Psoas muscle (tissue), 8 donors: ENCODE measurements around the gene SH3BP2. TPM values are rescaled to one million over a fixed set of nuclear protein-coding genes. Genes with fewer than 3 reads are reported as not detected.

Source experiments
- ATAC-seq, 4 donors: fragments of 200-7000 bp; cut with Tn5 transposase; one replicate each; pipeline ENCODE4 v1.9.1; 2020; ENCODE audit warnings: moderate library complexity in 3 of 4, mild to moderate bottlenecking in 2 of 4
- DNase-seq, 2 donors: peaks; one replicate each; pipeline ENCODE4 v3.0.0-alpha.2; 2020
- H3K27ac ChIP-seq: fragments of 200-600 bp; one replicate; pipeline ENCODE4 v1.8.0; 2022
- H3K27me3 ChIP-seq, 3 donors: fragments of 200-600 bp in 1 of 3; one replicate each; pipeline versions ENCODE4 v1.6.1 to v1.8.0; 2013 to 2022; ENCODE audit warnings: low read length in 2 of 3, mild to moderate bottlenecking in 2 of 3, moderate library complexity in 1 of 3; ENCODE audit not compliant: insufficient read depth in 3 of 3
- H3K36me3 ChIP-seq, 2 donors: fragments of 200-600 bp in 1 of 2; one replicate each; pipeline versions ENCODE4 v1.6.1 to v1.8.0; 2013 to 2022; ENCODE audit warnings: low read depth in 1 of 2, mild to moderate bottlenecking in 1 of 2, moderate library complexity in 1 of 2; ENCODE audit not compliant: insufficient read depth in 1 of 2
- H3K4me1 ChIP-seq: fragments of 200-600 bp; one replicate; pipeline ENCODE4 v1.8.0; 2022
- H3K4me3 ChIP-seq: fragments of 200-600 bp; one replicate; pipeline ENCODE4 v1.8.0; 2022; ENCODE audit warnings: mild to moderate bottlenecking
- H3K9me3 ChIP-seq: fragments of 200-600 bp; one replicate; pipeline ENCODE4 v1.8.0; 2022
- WGBS, 3 donors: extraction: QIAGEN DNeasy Blood & Tissue Kit; methylation state at CpG; one replicate each; pipeline versions ENCODE4 v1.1.6 to v1.1.7; 2013; 5-methylcytosine and 5-hydroxymethylcytosine counted together
- intact Hi-C, 2 donors: fragments of 100-400 bp; cut with DNase I; formaldehyde crosslinking; loops; one replicate each; pipeline versions ENCODE4 v1.11.0 to v1.14.2; 2022
- polyA plus RNA-seq, 3 donors: library from polyadenylated mRNA; stranded (reverse); fragments of 200-250 nt; gene quantifications; one replicate each; pipeline ENCODE4 v1.2.3, GENCODE V29; 2013
- total RNA-seq, 4 donors: library from RNA; stranded (reverse); fragmentation: NEBNext Ultra II Directional in 2 of 4; extraction: Animal tissue kit (Norgen Biotek cat#: 25700) in 2 of 4; gene quantifications; one replicate each; pipeline versions ENCODE4 v1.2.1 to v1.2.4, GENCODE V29; 2021 to 2023
- TF ChIP-seq, protein P1 (sequence below): fragments of 200-600 bp; IDR thresholded peaks from one replicate; pipeline ENCODE4 v1.8.0; 2022; ENCODE audit warnings: antibody characterized with exemption
- donor health status: healthy with polysubstance abuse.
- donor health status: DM: no; HTN: no; CAD: no; lungs with moderate emphysema.
- donor health status: Bipolar disorder and iron deficiency.
- donor health status: healthy.
- donor health status: DM: yes; HTN: yes; CAD: no.
- donor health status: DM: no; HTN: no; CAD: no.
- donor health status: DM: no; HTN: no; CAD: no.
- donor health status: DM: yes; HTN: yes; CAD: no.

The SH3BP2 gene
- total and polyA plus RNA-seq, 7 donors: 7.1 to 18.1 (median 13.1) TPM

DNA sequence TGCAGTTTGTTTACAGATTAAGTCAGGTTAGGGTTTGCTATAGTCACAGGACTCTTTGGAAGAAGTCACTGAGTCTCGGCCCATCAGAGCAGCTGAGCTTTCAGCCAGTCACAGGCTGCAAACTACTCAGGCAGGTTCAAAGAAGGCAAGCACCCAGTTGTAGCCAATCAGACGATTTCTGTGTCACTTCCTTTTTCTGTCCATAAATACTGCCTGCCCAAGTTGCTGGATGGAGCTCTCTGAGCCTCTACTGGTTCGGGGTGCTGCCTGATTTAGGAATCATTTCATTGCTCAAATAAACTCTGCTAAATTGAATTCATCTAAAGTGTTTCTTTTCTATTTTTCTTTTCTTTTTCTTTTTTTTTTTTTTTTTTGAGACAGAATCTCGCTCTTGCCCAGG is 7.3 kb upstream of the SH3BP2 start:
- H3K36me3 ChIP-seq: no peaks in the 10 kb centered on the region
- H3K9me3 ChIP-seq: no peaks in the 10 kb centered on the region
- WGBS, 3 donors: 37 to 49% (median 48%) methylated on average over 4 of the region's 4 CpGs
- H3K27ac ChIP-seq: no peak overlapping the region
- TF ChIP-seq, protein P1, sequence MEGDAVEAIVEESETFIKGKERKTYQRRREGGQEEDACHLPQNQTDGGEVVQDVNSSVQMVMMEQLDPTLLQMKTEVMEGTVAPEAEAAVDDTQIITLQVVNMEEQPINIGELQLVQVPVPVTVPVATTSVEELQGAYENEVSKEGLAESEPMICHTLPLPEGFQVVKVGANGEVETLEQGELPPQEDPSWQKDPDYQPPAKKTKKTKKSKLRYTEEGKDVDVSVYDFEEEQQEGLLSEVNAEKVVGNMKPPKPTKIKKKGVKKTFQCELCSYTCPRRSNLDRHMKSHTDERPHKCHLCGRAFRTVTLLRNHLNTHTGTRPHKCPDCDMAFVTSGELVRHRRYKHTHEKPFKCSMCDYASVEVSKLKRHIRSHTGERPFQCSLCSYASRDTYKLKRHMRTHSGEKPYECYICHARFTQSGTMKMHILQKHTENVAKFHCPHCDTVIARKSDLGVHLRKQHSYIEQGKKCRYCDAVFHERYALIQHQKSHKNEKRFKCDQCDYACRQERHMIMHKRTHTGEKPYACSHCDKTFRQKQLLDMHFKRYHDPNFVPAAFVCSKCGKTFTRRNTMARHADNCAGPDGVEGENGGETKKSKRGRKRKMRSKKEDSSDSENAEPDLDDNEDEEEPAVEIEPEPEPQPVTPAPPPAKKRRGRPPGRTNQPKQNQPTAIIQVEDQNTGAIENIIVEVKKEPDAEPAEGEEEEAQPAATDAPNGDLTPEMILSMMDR: no peak
- no peaks in the 10 kb centered on the region for H3K27me3 ChIP-seq
- DNase-seq (no peak), ATAC-seq (peak in 2 of 4 donors; percentile 18 to 39)
- H3K4me3 ChIP-seq: no peak overlapping the region
- H3K4me1 ChIP-seq: peaks cover 19% of the 10 kb centered on the region
- intact Hi-C loops: no loop called here

DNA sequence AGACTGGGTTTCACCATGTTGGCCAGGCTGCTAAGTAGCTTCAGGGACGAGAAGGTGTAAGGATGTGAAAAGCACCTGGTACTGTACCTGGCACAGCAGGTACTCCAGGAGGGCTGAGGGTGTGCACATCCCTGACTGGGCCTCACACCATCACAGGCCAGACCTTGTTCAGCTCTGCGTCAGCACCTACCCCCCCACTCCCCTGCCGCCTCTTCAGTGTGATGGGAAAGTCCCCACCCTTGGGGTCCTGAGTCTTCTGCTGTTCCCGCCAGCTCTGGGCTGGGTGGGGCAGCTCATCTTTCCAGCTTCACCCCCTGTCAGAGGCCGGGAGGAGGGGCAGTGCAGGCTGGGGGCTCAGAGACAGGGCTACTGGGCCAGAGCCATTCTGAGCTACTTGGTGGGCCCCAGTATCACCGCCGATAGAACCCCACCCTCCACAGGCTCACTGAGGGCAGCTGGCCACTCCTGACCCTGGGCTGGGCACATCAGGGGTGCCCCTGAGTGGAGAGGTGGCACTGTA is 6.7 kb upstream of the SH3BP2 start:
- intact Hi-C loops: no loop called here
- Histone ChIP-seq H3K27me3 (no peaks in the 10 kb centered on the region), H3K4me1 (peaks cover 19% of the 10 kb centered on the region), H3K27ac (no peak overlapping the region), H3K4me3 (no peak overlapping the region), H3K9me3 (no peaks in the 10 kb centered on the region), H3K36me3 (no peaks in the 10 kb centered on the region)
- WGBS, 3 donors: 91 to 94% (median 92%) methylated on average over 7 of the region's 7 CpGs
- TF ChIP-seq, protein P1: no peak
- no peak for ATAC-seq
- DNase-seq: no peak

DNA sequence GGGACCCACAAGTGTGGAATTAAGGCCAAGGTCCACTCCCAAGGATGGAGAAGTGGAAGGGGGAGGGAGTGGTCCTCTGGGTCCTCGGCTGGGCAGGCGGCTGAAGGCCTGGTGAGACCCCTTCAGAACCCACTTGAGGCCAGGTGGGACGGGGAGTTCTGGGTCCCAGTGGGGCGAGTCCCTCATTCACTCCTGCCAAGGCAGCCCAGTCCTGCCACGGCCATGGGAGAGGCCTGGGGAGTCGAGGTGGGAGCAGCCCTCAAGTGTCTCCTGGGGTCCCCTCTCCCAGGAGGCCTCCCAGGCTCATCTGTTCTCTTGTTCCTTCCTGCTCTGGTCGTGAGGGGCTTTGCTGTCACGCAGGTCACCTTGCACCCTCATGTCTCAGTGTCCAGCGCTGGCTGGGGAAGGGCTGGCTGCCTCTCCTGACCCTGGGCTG is 6.1 kb upstream of the SH3BP2 start:
- no peaks in the 10 kb centered on the region for H3K9me3 ChIP-seq
- intact Hi-C loops: no loop called here
- ATAC-seq: peak in 1 of 4 donors; percentile 3
- H3K36me3 ChIP-seq: no peaks in the 10 kb centered on the region
- H3K4me3 ChIP-seq: no peak overlapping the region
- peak in 1 of 2 donors; percentile 60 for DNase-seq
- H3K27ac ChIP-seq: no peak overlapping the region
- H3K4me1 ChIP-seq: peaks cover 19% of the 10 kb centered on the region
- TF ChIP-seq, protein P1: no peak
- WGBS, 3 donors: 89 to 92% (median 91%) methylated on average over 6 to 9 of the region's 9 CpGs
- no peaks in the 10 kb centered on the region for H3K27me3 ChIP-seq

GRCh38 chr4:2787230-2788100 is 5.4 kb upstream of the SH3BP2 start:
- H3K4me3 ChIP-seq: no peak overlapping the region
- ATAC-seq: peak; percentile 33 to 69 (median 61)
- peak overlapping the region; percentile 36 for H3K27ac ChIP-seq
- TF ChIP-seq, protein P1: no peak
- 45 to 49% (median 46%) methylated on average over 18 of the region's 18 CpGs for WGBS, 3 donors
- intact Hi-C loops: no loop called here
- peak; percentile 29 to 63 for DNase-seq
- no peaks in the 10 kb centered on the region for H3K27me3 ChIP-seq
- no peaks in the 10 kb centered on the region for H3K9me3 ChIP-seq
- peaks cover 19% of the 10 kb centered on the region for H3K4me1 ChIP-seq
- H3K36me3 ChIP-seq: no peaks in the 10 kb centered on the region
